OCI-LY1 (cell line): ENCODE measurements around the gene RAB11A.

Source experiments
- CTCF ChIP-seq: fragments of 200-600 bp; sonication (generic), shearing (Covaris generic); IDR thresholded peaks from 2 replicates; pipeline ENCODE4 v1.5.1; 2017; ENCODE audit warnings: mild to moderate bottlenecking, antibody characterized with exemption, low read length, moderate library complexity, mixed read lengths
- EZH2 ChIP-seq: fragments of 200-600 bp; sonication (generic), shearing (Covaris generic); IDR thresholded peaks from 2 replicates; pipeline ENCODE4 v1.8.0; 2017; ENCODE audit warnings: borderline replicate concordance, mixed run types, mild to moderate bottlenecking, antibody characterized with exemption, low read length, moderate library complexity, mixed read lengths

GRCh38 chr15:65873256-65873655, 4.0 kb downstream of the RAB11A start:
- TF ChIP-seq EZH2 (no peak), CTCF (no peak)
